GM13977 (cell line): ENCODE results near the gene ATAD3B.

Experiments
- DNase-seq: peaks from one replicate; pipeline ENCODE4 v3.0.0; 2012; ENCODE audit warnings: low spot score
- CTCF ChIP-seq: IDR thresholded peaks from 2 replicates; pipeline ENCODE4 v1.5.1; 2012; ENCODE audit warnings: mild to moderate bottlenecking, control low read depth; ENCODE audit not compliant: insufficient read depth; ENCODE audit errors: extremely low read depth, missing control alignments
- in situ Hi-C: fragments of 300-500 bp; cut with MboI; formaldehyde crosslinking; loops from one replicate; pipeline ENCODE4 v1.12.0; 2022; ENCODE audit warnings: low sequenced_read_pairs, low pct_unique_long_range_greater_than_20kb, mixed read lengths, inconsistent platforms; ENCODE audit not compliant: unreplicated experiment

Gene ATAD3B

GRCh38 chr1:1433804-1434130 is 37.8 kb upstream of the ATAD3B start:
- in situ Hi-C loops, result no loop called here
- peak; percentile 46 for DNase-seq
- TF ChIP-seq CTCF, result no peak

GRCh38 chr1:1434131-1434823 is 37.3 kb upstream of the ATAD3B start:
- no peak for TF ChIP-seq CTCF
- DNase-seq, result peak; percentile 55

GRCh38 chr1:1434824-1435105 is 36.8 kb upstream of the ATAD3B start:
- in situ Hi-C loops, result no loop called here

More at GRCh38 chr1:1434131-1434823, 37.3 kb upstream of the ATAD3B start:
- in situ Hi-C loops, result no loop called here

GRCh38 chr1:1435106-1435903 is 36.3 kb upstream of the ATAD3B start, which contains the start of gene VWA1:
Gene VWA1 (plus strand): TSS chr1:1435690. CDS start chr1:1435749, 59 bp downstream.
- in situ Hi-C loops, result no loop called here
- peak; percentile 96 for DNase-seq
- no peak for TF ChIP-seq CTCF

More at GRCh38 chr1:1434824-1435105, 36.8 kb upstream of the ATAD3B start:
- DNase-seq, result peak; percentile 39
- TF ChIP-seq CTCF, result no peak

GRCh38 chr1:1435911-1436629 is 35.5 kb upstream of the ATAD3B start:
- in situ Hi-C loops, result no loop called here

More at GRCh38 chr1:1435911-1436629, 35.5 kb upstream of the ATAD3B start:
- no peak for TF ChIP-seq CTCF
- DNase-seq, result no peak
